ENCODE data around the gene PRKCB.
A peak's percentile ranks its signal among the peaks of the same experiment; 100 is the strongest.

PRKCB gene

DNA sequence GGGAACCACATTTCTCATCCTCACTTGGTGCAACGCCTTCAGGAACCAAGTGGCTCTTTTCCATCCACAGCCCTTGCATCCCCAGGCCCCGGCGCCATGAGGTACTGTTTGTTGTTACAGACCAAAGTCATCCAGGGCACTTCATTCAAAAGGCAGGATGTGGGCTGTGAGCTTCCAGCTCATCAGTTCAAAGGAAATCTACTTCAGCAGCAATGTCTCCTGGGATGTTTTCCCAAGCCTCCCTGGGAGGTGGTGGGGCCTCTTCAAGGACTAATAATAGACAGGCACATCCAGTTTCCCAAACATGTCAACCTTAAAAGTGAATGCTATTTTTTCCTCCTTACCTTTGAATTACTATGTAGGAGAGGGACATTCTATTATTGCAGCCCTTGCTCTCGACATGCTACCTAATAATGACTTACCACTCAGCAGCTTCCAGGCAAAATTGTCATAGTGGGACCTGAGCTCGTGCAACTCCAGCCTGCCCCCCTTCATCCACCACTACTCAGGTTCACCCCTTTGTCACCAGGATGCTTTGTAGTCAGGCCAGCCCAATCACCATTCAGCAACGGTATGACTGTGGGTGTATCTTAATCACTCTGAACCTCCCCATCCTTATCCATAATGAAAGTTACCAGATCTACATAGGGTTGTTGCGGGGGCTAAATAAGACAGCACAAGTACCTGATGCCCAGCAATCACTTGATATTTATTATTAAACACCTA is 1.7 kb upstream of the PRKCB start:
- TF ChIP-seq, protein P1, sequence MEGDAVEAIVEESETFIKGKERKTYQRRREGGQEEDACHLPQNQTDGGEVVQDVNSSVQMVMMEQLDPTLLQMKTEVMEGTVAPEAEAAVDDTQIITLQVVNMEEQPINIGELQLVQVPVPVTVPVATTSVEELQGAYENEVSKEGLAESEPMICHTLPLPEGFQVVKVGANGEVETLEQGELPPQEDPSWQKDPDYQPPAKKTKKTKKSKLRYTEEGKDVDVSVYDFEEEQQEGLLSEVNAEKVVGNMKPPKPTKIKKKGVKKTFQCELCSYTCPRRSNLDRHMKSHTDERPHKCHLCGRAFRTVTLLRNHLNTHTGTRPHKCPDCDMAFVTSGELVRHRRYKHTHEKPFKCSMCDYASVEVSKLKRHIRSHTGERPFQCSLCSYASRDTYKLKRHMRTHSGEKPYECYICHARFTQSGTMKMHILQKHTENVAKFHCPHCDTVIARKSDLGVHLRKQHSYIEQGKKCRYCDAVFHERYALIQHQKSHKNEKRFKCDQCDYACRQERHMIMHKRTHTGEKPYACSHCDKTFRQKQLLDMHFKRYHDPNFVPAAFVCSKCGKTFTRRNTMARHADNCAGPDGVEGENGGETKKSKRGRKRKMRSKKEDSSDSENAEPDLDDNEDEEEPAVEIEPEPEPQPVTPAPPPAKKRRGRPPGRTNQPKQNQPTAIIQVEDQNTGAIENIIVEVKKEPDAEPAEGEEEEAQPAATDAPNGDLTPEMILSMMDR (IDR thresholded peaks at IDR 0.05; ENCODE audit: poor library complexity, severe bottlenecking), result no peak
- H3K4me3 ChIP-seq (ENCODE audit: severe bottlenecking), result no peak overlapping the region
- no peak overlapping the region for H3K27ac ChIP-seq (ENCODE audit: poor library complexity, severe bottlenecking)
- no peak for DNase-seq (ENCODE audit: low spot score)
- H3K4me1 ChIP-seq (ENCODE audit: insufficient read depth, poor library complexity, severe bottlenecking), result no peaks in the 10 kb centered on the region
- peaks cover 6% of the 10 kb centered on the region for H3K9me3 ChIP-seq (ENCODE audit: severe bottlenecking)
- H3K36me3 ChIP-seq (ENCODE audit: low read depth), result no peaks in the 10 kb centered on the region
- H3K27me3 ChIP-seq (ENCODE audit: insufficient read depth, poor library complexity, severe bottlenecking), result peaks cover 41% of the 10 kb centered on the region
- ATAC-seq (ENCODE audit: low read depth), result no peak

DNA sequence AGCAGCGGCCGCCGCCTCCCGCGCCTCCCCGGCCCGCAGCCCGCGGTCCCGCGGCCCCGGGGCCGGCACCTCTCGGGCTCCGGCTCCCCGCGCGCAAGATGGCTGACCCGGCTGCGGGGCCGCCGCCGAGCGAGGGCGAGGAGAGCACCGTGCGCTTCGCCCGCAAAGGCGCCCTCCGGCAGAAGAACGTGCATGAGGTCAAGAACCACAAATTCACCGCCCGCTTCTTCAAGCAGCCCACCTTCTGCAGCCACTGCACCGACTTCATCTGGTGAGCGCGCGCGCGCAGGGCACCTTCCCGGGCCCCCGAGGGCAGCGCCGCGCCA is 258 bp downstream of the PRKCB start:
- H3K36me3 ChIP-seq (ENCODE audit: low read depth), result no peaks in the 10 kb centered on the region
- no peak for DNase-seq (ENCODE audit: low spot score)
- TF ChIP-seq, protein P1 (IDR thresholded peaks at IDR 0.05; ENCODE audit: poor library complexity, severe bottlenecking), result no peak
- no peak overlapping the region for H3K27ac ChIP-seq (ENCODE audit: poor library complexity, severe bottlenecking)
- H3K4me3 ChIP-seq (ENCODE audit: severe bottlenecking), result peak overlapping the region; percentile 19
- ATAC-seq (ENCODE audit: low read depth), result no peak; the same call in 2 of the 3 replicates
- H3K9me3 ChIP-seq (ENCODE audit: severe bottlenecking), result no peaks in the 10 kb centered on the region
- peaks cover 41% of the 10 kb centered on the region for H3K27me3 ChIP-seq (ENCODE audit: insufficient read depth, poor library complexity, severe bottlenecking)
- H3K4me1 ChIP-seq (ENCODE audit: insufficient read depth, poor library complexity, severe bottlenecking), result no peaks in the 10 kb centered on the region

DNA sequence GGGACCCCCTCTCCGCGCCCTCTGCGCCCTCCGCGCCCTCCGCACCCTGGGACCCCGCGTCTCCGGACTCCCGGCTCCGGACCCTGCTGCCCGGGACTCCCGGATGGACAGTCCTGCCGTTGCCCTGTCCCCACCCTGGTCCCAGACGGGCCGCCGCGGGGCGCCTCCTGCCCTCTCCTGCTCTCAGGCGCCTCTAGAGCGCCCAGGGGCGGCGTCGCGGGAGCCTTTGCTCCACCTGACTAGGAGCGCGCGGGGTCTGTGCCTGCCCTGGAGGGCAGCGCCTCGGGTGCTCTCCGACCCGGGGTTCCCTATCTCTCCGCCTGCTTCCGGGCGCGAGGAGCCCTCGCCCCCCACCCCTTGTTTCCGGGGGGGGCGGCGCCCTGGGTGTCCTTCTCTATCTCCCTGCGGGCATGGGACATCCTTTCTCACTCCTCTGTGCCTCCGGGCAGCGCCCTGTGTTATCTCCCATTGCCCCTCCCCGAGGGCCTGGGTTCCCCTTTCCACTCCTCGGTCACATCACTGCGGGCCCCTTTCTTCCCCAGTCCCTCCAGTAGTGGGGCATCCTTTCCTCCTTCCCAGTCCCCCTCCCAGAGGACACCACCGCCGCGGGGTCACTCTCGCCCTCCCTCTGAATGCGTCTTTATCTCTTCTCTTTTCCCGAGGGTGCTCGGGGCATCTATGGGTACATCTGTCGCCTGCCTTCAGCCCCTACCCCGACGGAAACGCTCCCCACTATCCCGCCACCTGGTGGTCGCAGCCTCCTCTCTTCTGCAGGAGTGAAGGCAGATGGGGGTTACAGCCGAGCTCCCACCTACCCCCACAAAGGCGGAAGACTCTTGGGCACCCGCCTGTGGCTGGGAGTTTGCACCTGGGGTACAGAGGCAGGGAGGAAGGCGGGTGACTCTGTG is 875 bp downstream of the PRKCB start:
- Histone ChIP-seq H3K9me3 (ENCODE audit: severe bottlenecking) (no peaks in the 10 kb centered on the region), H3K27ac (ENCODE audit: poor library complexity, severe bottlenecking) (no peak overlapping the region), H3K27me3 (ENCODE audit: insufficient read depth, poor library complexity, severe bottlenecking) (peaks cover 41% of the 10 kb centered on the region), H3K36me3 (ENCODE audit: low read depth) (no peaks in the 10 kb centered on the region), H3K4me3 (ENCODE audit: severe bottlenecking) (peak overlapping the region; percentile 19), H3K4me1 (ENCODE audit: insufficient read depth, poor library complexity, severe bottlenecking) (no peaks in the 10 kb centered on the region)
- ATAC-seq (ENCODE audit: low read depth) (0 out of 3 replicates have a peak, but pooled peaks have one; percentile 9), DNase-seq (ENCODE audit: low spot score) (no peak)
- TF ChIP-seq, protein P1 (IDR thresholded peaks at IDR 0.05; ENCODE audit: poor library complexity, severe bottlenecking), result no peak

DNA sequence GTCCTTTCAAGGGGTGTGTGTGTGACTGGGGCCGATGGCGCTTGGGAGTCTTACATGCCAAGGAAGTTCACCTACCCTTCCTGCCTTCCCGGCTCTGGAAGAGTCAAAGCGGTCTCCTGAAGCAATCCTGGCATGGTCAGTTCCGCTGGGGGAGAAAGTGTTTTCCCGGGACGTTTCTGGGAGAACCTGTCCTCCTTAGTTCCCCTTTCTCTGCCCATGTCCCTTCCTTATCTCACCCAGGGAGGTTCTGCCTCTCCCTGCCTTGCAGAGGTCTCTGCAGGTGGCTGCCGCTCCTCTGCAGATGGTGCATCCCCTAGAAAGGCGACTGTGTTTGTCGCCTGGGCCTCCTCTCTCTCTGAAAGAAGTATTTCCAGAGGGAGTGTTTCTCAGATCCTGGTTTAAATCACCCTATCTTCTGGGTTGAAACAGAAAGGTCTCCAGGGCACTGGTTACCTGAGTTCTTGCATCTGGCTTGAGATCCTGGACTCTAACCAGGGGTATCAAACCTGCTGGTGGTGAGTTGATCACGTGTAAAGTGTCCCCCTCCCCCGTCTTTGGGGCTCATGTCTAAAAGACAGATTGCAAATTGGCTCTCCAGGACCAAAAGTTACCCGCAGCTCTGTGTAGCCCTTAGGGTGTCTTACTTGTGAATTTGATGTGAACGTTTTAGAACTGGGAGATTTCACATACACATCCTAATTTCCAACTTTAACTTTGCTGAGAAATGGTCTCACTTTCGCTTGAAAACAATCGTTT is 1.9 kb downstream of the PRKCB start:
- Histone ChIP-seq H3K36me3 (ENCODE audit: low read depth) (no peaks in the 10 kb centered on the region), H3K27me3 (ENCODE audit: insufficient read depth, poor library complexity, severe bottlenecking) (peaks cover 41% of the 10 kb centered on the region), H3K4me1 (ENCODE audit: insufficient read depth, poor library complexity, severe bottlenecking) (no peaks in the 10 kb centered on the region), H3K4me3 (ENCODE audit: severe bottlenecking) (no peak overlapping the region), H3K9me3 (ENCODE audit: severe bottlenecking) (no peaks in the 10 kb centered on the region), H3K27ac (ENCODE audit: poor library complexity, severe bottlenecking) (no peak overlapping the region)
- no peak for DNase-seq (ENCODE audit: low spot score)
- no peak for ATAC-seq (ENCODE audit: low read depth)
- TF ChIP-seq, protein P1 (IDR thresholded peaks at IDR 0.05; ENCODE audit: poor library complexity, severe bottlenecking), result no peak

Data from RWPE2 (cell line).